Body of pancreas (tissue), 4 donors: ENCODE data around the gene HCST. TPM values are rescaled to one million over a fixed set of nuclear protein-coding genes. Genes with fewer than 3 reads are reported as not detected.
"Not testable (repeated sequence)": the region's sequence is repeated elsewhere in the genome, so short reads cannot be mapped to it uniquely, and the experiment has no call there.

Experiments used
- ATAC-seq: fragments of 150-250 bp; one replicate; pipeline ENCODE4 v1.9.1; 2016
- DNase-seq, 4 donors: peaks; one replicate each; pipeline ENCODE4 v3.0.0-alpha.2; 2019
- H3K27ac ChIP-seq, 4 donors: fragments of 200-600 bp; sonication (generic); 1 replicate in 3 of 4; 2 replicates in 1 of 4; pipeline versions ENCODE4 v1.5.1 to v1.6.1; 2016 to 2019; ENCODE audit warnings: mild to moderate bottlenecking in 1 of 4, mixed read lengths in 1 of 4, moderate library complexity in 1 of 4
- H3K27me3 ChIP-seq, 2 donors: fragments of 200-600 bp; sonication (generic); one replicate each; pipeline ENCODE4 v1.6.0; 2016; ENCODE audit warnings: mild to moderate bottlenecking in 1 of 2
- H3K36me3 ChIP-seq, 2 donors: fragments of 200-600 bp; sonication (generic); replicated peaks in 1 of 2; 2 replicates each; pipeline ENCODE4 v1.5.1; 2016; ENCODE audit warnings: low read depth in 2 of 2; ENCODE audit not compliant: insufficient read depth in 1 of 2
- H3K4me1 ChIP-seq: fragments of 200-600 bp; sonication (generic); one replicate; pipeline ENCODE4 v1.6.0; 2016
- H3K4me3 ChIP-seq, 2 donors: fragments of 200-600 bp; sonication (generic); 1 replicate in 1 of 2; 2 replicates in 1 of 2; pipeline ENCODE4 v1.5.1; 2016 to 2019
- H3K9me3 ChIP-seq, 3 donors: fragments of 200-600 bp; sonication (generic); 1 replicate in 2 of 3; 2 replicates in 1 of 3; pipeline ENCODE4 v1.5.1; 2016
- POLR2A ChIP-seq, 3 donors: fragments of 450-650 bp; IDR thresholded peaks; one replicate each; pipeline ENCODE4 v1.6.1; 2016; ENCODE audit warnings: antibody characterized with exemption in 3 of 3, mild to moderate bottlenecking in 2 of 3
- WGBS, 2 donors: methylation state at CpG; one replicate each; pipeline ENCODE4 v1.1.5; 2017; 5-methylcytosine and 5-hydroxymethylcytosine counted together
- intact Hi-C: fragments of 100-400 bp; cut with DNase I; formaldehyde crosslinking; loops from one replicate; pipeline ENCODE4 v1.15.1; 2023
- total RNA-seq, 2 donors: library from RNA; depleted of rRNA; stranded (reverse); fragments of >200 nt; gene quantifications; one replicate each; pipeline ENCODE4 v1.1.0, GENCODE V29; 2016
- TF ChIP-seq, protein P1 (sequence below), 7 experiments: fragments of 450-650 bp in 4 of 7; fragments of 200-600 bp in 3 of 7; sonication (generic) in 3 of 7; IDR thresholded peaks; one replicate each; pipeline ENCODE4 v1.5.1; 2016 to 2019; ENCODE audit warnings: antibody characterized with exemption in 7 of 7

HCST gene
- total RNA-seq, 2 donors from 2014 or later: 5.2 TPM; not detected in 1

GRCh38 chr19:35909684-35910035 lies 7.3 kb downstream of the HCST start:
- Histone ChIP-seq H3K9me3 (no peaks in the 10 kb centered on the region), H3K27ac (peak overlapping the region in 2 of 4 donors; percentile 2 to 60), H3K36me3 (no peaks in the 10 kb centered on the region), H3K4me1 (peaks cover 21% of the 10 kb centered on the region), H3K4me3 (no peak overlapping the region), H3K27me3 (no peaks in the 10 kb centered on the region)
- DNase-seq: no peak
- TF ChIP-seq POLR2A (IDR thresholded peaks at IDR 0.05): no peak
- TF ChIP-seq, protein P1, sequence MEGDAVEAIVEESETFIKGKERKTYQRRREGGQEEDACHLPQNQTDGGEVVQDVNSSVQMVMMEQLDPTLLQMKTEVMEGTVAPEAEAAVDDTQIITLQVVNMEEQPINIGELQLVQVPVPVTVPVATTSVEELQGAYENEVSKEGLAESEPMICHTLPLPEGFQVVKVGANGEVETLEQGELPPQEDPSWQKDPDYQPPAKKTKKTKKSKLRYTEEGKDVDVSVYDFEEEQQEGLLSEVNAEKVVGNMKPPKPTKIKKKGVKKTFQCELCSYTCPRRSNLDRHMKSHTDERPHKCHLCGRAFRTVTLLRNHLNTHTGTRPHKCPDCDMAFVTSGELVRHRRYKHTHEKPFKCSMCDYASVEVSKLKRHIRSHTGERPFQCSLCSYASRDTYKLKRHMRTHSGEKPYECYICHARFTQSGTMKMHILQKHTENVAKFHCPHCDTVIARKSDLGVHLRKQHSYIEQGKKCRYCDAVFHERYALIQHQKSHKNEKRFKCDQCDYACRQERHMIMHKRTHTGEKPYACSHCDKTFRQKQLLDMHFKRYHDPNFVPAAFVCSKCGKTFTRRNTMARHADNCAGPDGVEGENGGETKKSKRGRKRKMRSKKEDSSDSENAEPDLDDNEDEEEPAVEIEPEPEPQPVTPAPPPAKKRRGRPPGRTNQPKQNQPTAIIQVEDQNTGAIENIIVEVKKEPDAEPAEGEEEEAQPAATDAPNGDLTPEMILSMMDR (IDR thresholded peaks at IDR 0.05): no peak
- 62 to 71% methylated on average over 3 to 6 of the region's 6 CpGs for WGBS, 2 donors
- intact Hi-C loops: no loop called here
- no peak for ATAC-seq

GRCh38 chr19:35910355-35910754 lies 8.0 kb downstream of the HCST start:
- H3K27me3 ChIP-seq, H3K36me3 ChIP-seq, DNase-seq, H3K9me3 ChIP-seq, H3K4me3 ChIP-seq, intact Hi-C loops, H3K27ac ChIP-seq, ATAC-seq: not testable (repeated sequence)
- 80 to 81% methylated on average over 14 of the region's 14 CpGs for WGBS, 2 donors
- peaks cover 21% of the 10 kb centered on the region for H3K4me1 ChIP-seq

DNA sequence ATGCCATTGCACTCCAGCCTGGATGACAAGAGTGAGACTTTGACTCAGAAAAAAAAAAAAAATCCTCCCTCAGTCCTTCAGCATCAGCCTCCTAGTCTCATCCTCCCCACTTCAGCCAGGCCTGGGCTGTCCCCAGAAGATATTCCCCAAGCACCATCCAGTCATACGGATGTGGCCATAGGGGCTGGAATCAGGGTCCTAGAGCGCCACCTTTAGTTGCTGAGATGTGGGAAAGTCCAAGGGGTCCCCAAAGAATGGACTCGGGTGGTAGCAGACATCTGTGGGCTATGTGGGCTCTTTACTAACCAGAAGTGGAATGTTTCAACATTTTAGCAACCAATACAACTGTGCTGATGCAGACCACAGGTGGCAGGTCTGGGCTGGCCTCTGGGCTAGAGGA lies 8.8 kb downstream of the HCST start:
- Histone ChIP-seq H3K27ac (no peak overlapping the region), H3K36me3 (no peaks in the 10 kb centered on the region), H3K9me3 (no peaks in the 10 kb centered on the region), H3K4me3 (no peak overlapping the region), H3K4me1 (peaks cover 21% of the 10 kb centered on the region), H3K27me3 (no peaks in the 10 kb centered on the region)
- TF ChIP-seq POLR2A (IDR thresholded peaks at IDR 0.05): no peak
- TF ChIP-seq, protein P1 (IDR thresholded peaks at IDR 0.05): no peak
- WGBS, 2 donors: 51 to 56% methylated on average over 3 of the region's 3 CpGs
- intact Hi-C loops: no loop called here
- ATAC-seq: no peak
- DNase-seq: no peak

- no peaks in the 10 kb centered on the region for H3K9me3 ChIP-seq
- peak; percentile 81 to 91 (median 84) for DNase-seq
- TF ChIP-seq, protein P1 (IDR thresholded peaks at IDR 0.05): no peak
- no peak for TF ChIP-seq POLR2A (IDR thresholded peaks at IDR 0.05)
- H3K4me1 ChIP-seq: peaks cover 14% of the 10 kb centered on the region
- no peak overlapping the region for H3K4me3 ChIP-seq
- WGBS, 2 donors: 50 to 51% methylated on average over 5 of the region's 5 CpGs
- peak; percentile 70 for ATAC-seq
- no peak overlapping the region for H3K27ac ChIP-seq
- intact Hi-C loops: no loop called here
- H3K27me3 ChIP-seq: no peaks in the 10 kb centered on the region
- no peaks in the 10 kb centered on the region for H3K36me3 ChIP-seq
These were observed 9.5 kb downstream of the HCST start for GRCh38 chr19:35911790-35912189.

DNA sequence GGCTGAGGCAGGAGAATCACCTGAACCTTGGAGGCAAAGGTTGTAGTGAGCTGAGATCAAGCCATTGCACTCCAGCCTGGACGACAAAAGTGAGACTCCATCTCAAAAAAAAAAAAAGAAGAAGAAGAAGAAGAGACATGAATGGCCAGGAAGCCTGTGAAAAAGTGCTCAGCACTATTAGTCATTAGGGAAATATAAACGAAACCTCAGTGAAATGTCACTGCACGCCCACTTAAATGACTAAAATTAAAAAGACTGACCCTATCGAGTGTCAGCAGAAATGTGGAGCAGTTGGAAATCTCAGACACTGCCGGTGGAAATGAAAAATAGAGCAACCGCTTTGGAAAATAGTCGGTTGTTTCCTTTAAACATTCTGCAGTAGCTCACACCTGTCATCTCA lies 11.3 kb downstream of the HCST start:
- Histone ChIP-seq H3K36me3 (no peaks in the 10 kb centered on the region), H3K9me3 (no peaks in the 10 kb centered on the region), H3K4me1 (peaks cover 11% of the 10 kb centered on the region), H3K4me3 (no peak overlapping the region), H3K27ac (peak overlapping the region in 1 of 4 donors; percentile 0), H3K27me3 (no peaks in the 10 kb centered on the region)
- no peak for DNase-seq
- TF ChIP-seq, protein P1 (IDR thresholded peaks at IDR 0.05): no peak
- no peak for TF ChIP-seq POLR2A (IDR thresholded peaks at IDR 0.05)
- ATAC-seq: no peak
- intact Hi-C loops: no loop called here
- 59 to 68% methylated on average over 7 of the region's 7 CpGs for WGBS, 2 donors
